K562 (cell line): ENCODE results near the gene HAND2. TPM values are rescaled to one million over a fixed set of nuclear protein-coding genes. Genes with fewer than 3 reads are reported as not detected.

Experiments
- ATAC-seq: fragments of 200-7000 bp; cut with Tn5 transposase; 3 replicates; pipeline ENCODE4 v1.9.1; 2020; ENCODE audit warnings: moderate library complexity
- BruUV-seq: library from RNA; stranded (reverse); fragments of 400-500 nt; replicated peaks from 2 replicates; lab custom pipeline; 2021; lab: Mats Ljungman, UMichigan
- CTCF ChIA-PET: fragments of 300-600 bp; formaldehyde crosslinking; extraction: SDS; loops from one replicate; lab custom pipeline; 2021; ENCODE audit warnings: low intra/inter-chr PET ratio; lab: Yijun Ruan, JAX
- POLR2A ChIA-PET: fragments of 300-600, 350-650 bp; sonication (Branson Sonifier 250); formaldehyde crosslinking; extraction: SDS; loops from one replicate; lab custom pipeline; 2021; ENCODE audit warnings: antibody characterized with exemption, inconsistent platforms; lab: Yijun Ruan, JAX
- DNase-seq, 4 experiments: peaks; one replicate each; pipeline versions ENCODE4 v3.0.0 to v3.0.0-alpha.2; 2011 to 2018; ENCODE audit warnings: low spot score in 3 of 4, mixed read lengths in 3 of 4; ENCODE audit errors: extremely low read depth in 1 of 4
- FAIRE-seq: peaks from 2 replicates; lab custom pipeline; 2011; peaks lifted over from hg19 to GRCh38; lab: Jason Lieb, UNC
- H2AFZ ChIP-seq: 2 replicates; pipeline ENCODE4 v1.6.0; 2011; ENCODE audit warnings: low read depth, low read length, control low read depth, inconsistent platforms
- H3K27ac ChIP-seq: fragments of 200-600 bp; 3 replicates; pipeline ENCODE4 v1.8.0; 2011; ENCODE audit warnings: low read depth, mild to moderate bottlenecking, control low read depth, inconsistent platforms, low read length, moderate library complexity, mixed read lengths; ENCODE audit errors: extremely low read depth
- H3K27me3 ChIP-seq, 2 experiments: fragments of 300-600 bp in 1 of 2; 2 replicates in 1 of 2; 3 replicates in 1 of 2; pipeline versions ENCODE4 v1.6.0 to v1.8.0; 2011; ENCODE audit warnings: inconsistent platforms in 2 of 2, low read length in 2 of 2, mild to moderate bottlenecking in 1 of 2, mixed read lengths in 1 of 2, moderate library complexity in 1 of 2; ENCODE audit not compliant: control insufficient read depth in 2 of 2, insufficient read depth in 2 of 2
- H3K36me3 ChIP-seq: fragments of 300-600 bp; 3 replicates; pipeline ENCODE4 v1.8.0; 2011; ENCODE audit warnings: mild to moderate bottlenecking, low read length, inconsistent platforms; ENCODE audit not compliant: control insufficient read depth, insufficient read depth
- H3K4me1 ChIP-seq, 2 experiments: fragments of 200-600 bp in 1 of 2; replicated peaks in 1 of 2; 2 replicates in 1 of 2; 3 replicates in 1 of 2; pipeline versions ENCODE4 v1.5.1 to v1.8.0; 2011; ENCODE audit warnings: inconsistent platforms in 2 of 2, low read length in 2 of 2, mild to moderate bottlenecking in 1 of 2, mixed read lengths in 1 of 2, moderate library complexity in 1 of 2; ENCODE audit not compliant: control insufficient read depth in 2 of 2, insufficient read depth in 2 of 2
- H3K4me2 ChIP-seq: 2 replicates; pipeline ENCODE4 v1.6.1; 2011; ENCODE audit warnings: low read length, control low read depth, inconsistent platforms, mixed read lengths; ENCODE audit not compliant: insufficient read depth
- H3K4me3 ChIP-seq: fragments of 200-600 bp; sonication (generic), shearing (Covaris generic); 2 replicates; pipeline ENCODE4 v1.5.1; 2016; ENCODE audit warnings: control low read depth, inconsistent platforms
- H3K79me2 ChIP-seq: fragments of 200-600 bp; 3 replicates; pipeline ENCODE4 v1.8.0; 2011; ENCODE audit warnings: low read length, inconsistent platforms; ENCODE audit not compliant: control insufficient read depth, insufficient read depth
- H3K9ac ChIP-seq, 2 experiments: 2 replicates each; pipeline versions ENCODE4 v1.6.0 to v1.6.1; 2011; ENCODE audit warnings: low read depth in 2 of 2, low read length in 2 of 2, control low read depth in 1 of 2, inconsistent platforms in 1 of 2, mild to moderate bottlenecking in 1 of 2, mixed read lengths in 1 of 2; ENCODE audit not compliant: insufficient read depth in 1 of 2
- H3K9me1 ChIP-seq: one replicate; pipeline ENCODE4 v1.6.0; 2011; ENCODE audit warnings: inconsistent platforms, mild to moderate bottlenecking, low read length, moderate library complexity; ENCODE audit not compliant: control insufficient read depth, insufficient read depth
- H3K9me3 ChIP-seq: replicated peaks from 2 replicates; pipeline ENCODE4 v1.5.1; 2011; ENCODE audit warnings: low read depth, low read length, inconsistent platforms; ENCODE audit not compliant: control insufficient read depth, insufficient read depth
- H4K20me1 ChIP-seq: replicated peaks from 2 replicates; pipeline ENCODE4 v1.6.1; 2011; ENCODE audit warnings: low read length, inconsistent platforms, mixed read lengths; ENCODE audit not compliant: control insufficient read depth, insufficient read depth
- C11orf30 ChIP-seq: fragments of 450-650 bp; IDR thresholded peaks from 2 replicates; pipeline ENCODE4 v1.6.1; 2016; ENCODE audit warnings: low read depth, mild to moderate bottlenecking
- MAFF ChIP-seq: IDR thresholded peaks from 2 replicates; pipeline ENCODE4 v1.6.1; 2012; ENCODE audit warnings: low read length, improper control_type of control experiment
- ZNF316 ChIP-seq: fragments of 450-650 bp; IDR thresholded peaks from 2 replicates; pipeline ENCODE4 v1.6.1; 2016
- WGBS: fragments of 100-300 bp; shearing (Covaris generic); methylation state at CpG from one replicate; pipeline ENCODE4 v1.1.6; 2016; ENCODE audit warnings: low coverage, mixed read lengths; ENCODE audit not compliant: insufficient coverage; ENCODE audit errors: missing lambda C conversion rate; 5-methylcytosine and 5-hydroxymethylcytosine counted together
- in situ Hi-C: fragments of 300-500 bp; cut with MboI; formaldehyde crosslinking; loops from 4 replicates; pipeline ENCODE4 v1.15.0; 2018; ENCODE audit warnings: inconsistent platforms, mixed read lengths
- intact Hi-C: fragments of 100-400 bp; cut with micrococcal nuclease; formaldehyde crosslinking; loops from 2 replicates; pipeline ENCODE4 v1.14.2; 2022
- polyA plus RNA-seq, 8 experiments: library from polyadenylated mRNA; depleted of rRNA in 4 of 8; stranded (reverse) in 5 of 8; unstranded in 3 of 8; fragments of >200 nt; fragmentation: Nextera tagmentation in 2 of 8; fragmentation: Illumina TruSeq in 1 of 8; extraction: Ambion mirVana in 2 of 8; extraction: Trizol in 1 of 8; gene quantifications; 2 replicates each; pipeline versions ENCODE4 v1.2.1 to v1.2.3, GENCODE V29; 2011 to 2014; ENCODE audit warnings: inconsistent platforms in 1 of 8, missing spikeins in 1 of 8
- total RNA-seq, 7 experiments: library from RNA; depleted of rRNA in 6 of 7; stranded (reverse); fragments of >200 nt in 6 of 7; fragmentation: Illumina TruSeq in 2 of 7; extraction: Trizol in 2 of 7; gene quantifications; 2 replicates each; pipeline versions ENCODE4 v1.2.1 to v1.2.3, GENCODE V29; 2011 to 2021; ENCODE audit warnings: low replicate concordance in 1 of 7
- TF ChIP-seq, protein P1 (sequence below): conservative IDR thresholded peaks from 2 replicates; pipeline ENCODE4 v1.6.1; 2011; ENCODE audit warnings: low read depth, mild to moderate bottlenecking, low read length; ENCODE audit not compliant: control insufficient read depth
- TF ChIP-seq, protein P2 (sequence below): fragments of 450-650 bp; IDR thresholded peaks from 2 replicates; pipeline ENCODE4 v1.6.1; 2014; ENCODE audit warnings: low read depth, mild to moderate bottlenecking, moderate library complexity, borderline replicate concordance

Gene HAND2
- total and polyA plus RNA-seq, 9 of the 15 experiments (the other 6 are each of a cell fraction or from before 2014, with no cell fraction given): 1.7 to 12.8 (median 4.9) TPM

DNA sequence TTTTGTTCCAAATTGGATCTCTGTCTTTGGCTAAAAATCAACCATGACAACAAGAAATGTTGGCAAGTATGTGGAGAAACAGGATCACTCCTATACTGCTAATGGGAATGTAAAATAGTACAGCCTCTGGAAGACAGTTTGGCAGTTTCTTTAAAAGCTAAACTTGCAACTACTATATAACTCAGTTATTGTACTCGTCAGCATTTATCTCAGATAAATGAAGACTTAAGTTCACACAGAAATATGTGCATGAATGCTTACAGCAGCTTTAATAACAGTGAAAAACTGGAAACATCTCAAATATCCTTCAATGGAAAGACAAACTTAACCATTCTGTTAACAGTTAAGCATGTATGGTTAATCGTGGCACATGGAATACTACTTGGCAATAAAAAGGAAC, 15.4 kb upstream of the HAND2 start:
- Histone ChIP-seq H3K27ac (no peak overlapping the region), H3K4me3 (no peak overlapping the region), H3K4me1 (peaks cover 0 to 7% of the 10 kb centered on the region in 2 experiments; a peak in 1 of 5 replicates), H3K4me2 (no peak overlapping the region), H2AFZ (no peak overlapping the region), H3K9ac (no peak overlapping the region), H3K79me2 (no peaks in the 10 kb centered on the region), H3K36me3 (no peaks in the 10 kb centered on the region), H3K9me1 (no peaks in the 10 kb centered on the region), H3K9me3 (no peaks in the 10 kb centered on the region), H3K27me3 (no peaks in the 10 kb centered on the region), H4K20me1 (no peaks in the 10 kb centered on the region)
- DNase-seq (no peak), FAIRE-seq (no peak), ATAC-seq (no peak)
- TF ChIP-seq, protein P1, sequence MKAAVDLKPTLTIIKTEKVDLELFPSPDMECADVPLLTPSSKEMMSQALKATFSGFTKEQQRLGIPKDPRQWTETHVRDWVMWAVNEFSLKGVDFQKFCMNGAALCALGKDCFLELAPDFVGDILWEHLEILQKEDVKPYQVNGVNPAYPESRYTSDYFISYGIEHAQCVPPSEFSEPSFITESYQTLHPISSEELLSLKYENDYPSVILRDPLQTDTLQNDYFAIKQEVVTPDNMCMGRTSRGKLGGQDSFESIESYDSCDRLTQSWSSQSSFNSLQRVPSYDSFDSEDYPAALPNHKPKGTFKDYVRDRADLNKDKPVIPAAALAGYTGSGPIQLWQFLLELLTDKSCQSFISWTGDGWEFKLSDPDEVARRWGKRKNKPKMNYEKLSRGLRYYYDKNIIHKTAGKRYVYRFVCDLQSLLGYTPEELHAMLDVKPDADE: no peak
- TF ChIP-seq C11orf30 (peak; percentile 56), MAFF (0 out of 2 replicates have a peak, but pooled peaks have one; percentile 14), ZNF316 (peak; percentile 80)
- TF ChIP-seq, protein P2, sequence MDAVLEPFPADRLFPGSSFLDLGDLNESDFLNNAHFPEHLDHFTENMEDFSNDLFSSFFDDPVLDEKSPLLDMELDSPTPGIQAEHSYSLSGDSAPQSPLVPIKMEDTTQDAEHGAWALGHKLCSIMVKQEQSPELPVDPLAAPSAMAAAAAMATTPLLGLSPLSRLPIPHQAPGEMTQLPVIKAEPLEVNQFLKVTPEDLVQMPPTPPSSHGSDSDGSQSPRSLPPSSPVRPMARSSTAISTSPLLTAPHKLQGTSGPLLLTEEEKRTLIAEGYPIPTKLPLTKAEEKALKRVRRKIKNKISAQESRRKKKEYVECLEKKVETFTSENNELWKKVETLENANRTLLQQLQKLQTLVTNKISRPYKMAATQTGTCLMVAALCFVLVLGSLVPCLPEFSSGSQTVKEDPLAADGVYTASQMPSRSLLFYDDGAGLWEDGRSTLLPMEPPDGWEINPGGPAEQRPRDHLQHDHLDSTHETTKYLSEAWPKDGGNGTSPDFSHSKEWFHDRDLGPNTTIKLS: no peak
- WGBS: 41% methylated on average over 2 of the region's 2 CpGs
- in situ Hi-C loops (no loop called here), intact Hi-C loops (no loop called here)
- BruUV-seq: no TSS peak
- CTCF ChIA-PET: no interaction called here
- POLR2A ChIA-PET: no interaction called here
